Testis (tissue), 3 donors: ENCODE results near the gene ANO2. TPM values are rescaled to one million over a fixed set of nuclear protein-coding genes. Genes with fewer than 3 reads are reported as not detected.

Experiments used
- DNase-seq: peaks from one replicate; pipeline ENCODE4 v3.0.0-alpha.2; 2019
- H3K27ac ChIP-seq, 2 donors: fragments of 200-600 bp; sonication (generic); one replicate each; pipeline ENCODE4 v1.5.1; 2019
- H3K27me3 ChIP-seq: fragments of 200-600 bp; sonication (generic); one replicate; pipeline ENCODE4 v1.5.1; 2019
- H3K36me3 ChIP-seq: fragments of 200-600 bp; sonication (generic); one replicate; pipeline ENCODE4 v1.5.1; 2017; ENCODE audit warnings: low read depth; ENCODE audit errors: missing control alignments
- H3K4me1 ChIP-seq: fragments of 200-600 bp; sonication (generic); one replicate; pipeline ENCODE4 v1.5.1; 2019
- H3K4me3 ChIP-seq, 2 donors: fragments of 200-600 bp; sonication (generic); one replicate each; pipeline ENCODE4 v1.5.1; 2017 to 2019
- H3K9me3 ChIP-seq: fragments of 200-600 bp; sonication (generic); one replicate; pipeline ENCODE4 v1.5.1; 2017
- POLR2A ChIP-seq: fragments of 450-650 bp; IDR thresholded peaks from one replicate; pipeline ENCODE4 v1.6.1; 2017; ENCODE audit warnings: antibody characterized with exemption, mild to moderate bottlenecking, moderate library complexity
- WGBS, 2 donors: methylation state at CpG; one replicate each; pipeline ENCODE4 v1.1.5; 2018; 5-methylcytosine and 5-hydroxymethylcytosine counted together
- intact Hi-C: fragments of 100-400 bp; cut with DNase I; formaldehyde crosslinking; loops from one replicate; pipeline ENCODE4 v1.15.1; 2023; ENCODE audit warnings: low total_unique reads
- polyA plus RNA-seq: library from polyadenylated mRNA; stranded (reverse); fragments of 350-450 nt; fragmentation: Illumina TruSeq; extraction: RNeasy Lipid Tissue Mini Kit (QIAGEN cat#74804); gene quantifications from one replicate; pipeline ENCODE4 v1.2.3, GENCODE V29; 2014; ENCODE audit warnings: low read depth, low replicate concordance; ENCODE audit not compliant: insufficient read depth
- total RNA-seq, 2 donors: library from RNA; depleted of rRNA; stranded (reverse); fragments of >200 nt; gene quantifications; one replicate each; pipeline ENCODE4 v1.2.3, GENCODE V29; 2016
- TF ChIP-seq, protein P1 (sequence below), 3 experiments: fragments of 450-650 bp in 2 of 3; fragments of 200-600 bp in 1 of 3; sonication (generic) in 1 of 3; IDR thresholded peaks; one replicate each; pipeline ENCODE4 v1.5.1; 2016 to 2019; ENCODE audit warnings: antibody characterized with exemption in 3 of 3, mild to moderate bottlenecking in 2 of 3, moderate library complexity in 1 of 3

Gene ANO2
- total and polyA plus RNA-seq, 3 donors from 2014 or later = 9.8 to 24.5 (median 24.4) TPM

DNA sequence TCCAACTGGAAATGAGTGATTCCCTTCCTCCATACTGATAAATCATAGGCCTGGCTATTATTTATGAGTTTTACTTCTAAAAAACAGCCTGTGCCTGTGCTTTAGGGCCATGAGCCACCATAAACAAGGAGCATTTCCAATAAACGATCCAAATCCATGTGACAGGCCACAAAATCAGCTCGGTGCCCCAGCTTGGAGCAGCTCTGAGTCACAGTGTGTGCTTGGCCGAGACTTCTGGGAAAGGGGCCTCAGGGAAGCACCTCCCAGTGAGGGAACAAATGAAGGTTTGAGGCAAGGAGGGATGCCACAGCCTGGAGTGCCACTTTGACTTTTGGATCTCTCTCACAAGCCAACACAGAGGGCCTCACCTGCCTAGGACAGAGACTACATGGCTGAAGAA is 322.8 kb downstream of the ANO2 start:
- intact Hi-C loops = no loop called here
- no peak for TF ChIP-seq POLR2A
- TF ChIP-seq, protein P1, sequence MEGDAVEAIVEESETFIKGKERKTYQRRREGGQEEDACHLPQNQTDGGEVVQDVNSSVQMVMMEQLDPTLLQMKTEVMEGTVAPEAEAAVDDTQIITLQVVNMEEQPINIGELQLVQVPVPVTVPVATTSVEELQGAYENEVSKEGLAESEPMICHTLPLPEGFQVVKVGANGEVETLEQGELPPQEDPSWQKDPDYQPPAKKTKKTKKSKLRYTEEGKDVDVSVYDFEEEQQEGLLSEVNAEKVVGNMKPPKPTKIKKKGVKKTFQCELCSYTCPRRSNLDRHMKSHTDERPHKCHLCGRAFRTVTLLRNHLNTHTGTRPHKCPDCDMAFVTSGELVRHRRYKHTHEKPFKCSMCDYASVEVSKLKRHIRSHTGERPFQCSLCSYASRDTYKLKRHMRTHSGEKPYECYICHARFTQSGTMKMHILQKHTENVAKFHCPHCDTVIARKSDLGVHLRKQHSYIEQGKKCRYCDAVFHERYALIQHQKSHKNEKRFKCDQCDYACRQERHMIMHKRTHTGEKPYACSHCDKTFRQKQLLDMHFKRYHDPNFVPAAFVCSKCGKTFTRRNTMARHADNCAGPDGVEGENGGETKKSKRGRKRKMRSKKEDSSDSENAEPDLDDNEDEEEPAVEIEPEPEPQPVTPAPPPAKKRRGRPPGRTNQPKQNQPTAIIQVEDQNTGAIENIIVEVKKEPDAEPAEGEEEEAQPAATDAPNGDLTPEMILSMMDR (IDR thresholded peaks at IDR 0.05) = no peak
- Histone ChIP-seq H3K36me3 (no peaks in the 10 kb centered on the region), H3K9me3 (no peaks in the 10 kb centered on the region), H3K27me3 (no peaks in the 10 kb centered on the region), H3K4me3 (no peak overlapping the region), H3K4me1 (peaks cover 5% of the 10 kb centered on the region), H3K27ac (no peak overlapping the region)
- 40 to 68% methylated on average over 3 of the region's 3 CpGs for WGBS, 2 donors
- no peak for DNase-seq

DNA sequence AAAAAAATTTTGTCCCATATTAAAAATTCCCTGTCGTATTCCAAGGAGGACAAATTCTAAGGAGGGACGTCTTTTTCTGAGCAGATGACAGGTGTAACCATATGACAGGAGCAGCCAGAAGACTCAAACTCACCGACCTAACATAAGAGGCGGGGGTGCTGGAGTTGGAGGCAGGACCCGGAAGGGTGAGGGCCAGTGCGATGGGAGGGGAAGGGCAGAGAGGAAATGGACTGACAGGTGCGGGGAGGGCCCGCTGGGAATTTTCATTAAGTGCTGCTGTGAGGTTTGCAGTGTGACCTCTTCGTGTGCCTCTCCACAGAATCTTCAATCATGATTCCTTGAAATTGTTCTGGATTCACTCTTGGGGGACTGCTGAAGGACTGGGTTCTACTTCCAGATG is 323.7 kb downstream of the ANO2 start:
- DNase-seq = no peak
- Histone ChIP-seq H3K36me3 (no peaks in the 10 kb centered on the region), H3K4me1 (peaks cover under 1% of the 10 kb centered on the region), H3K27ac (no peak overlapping the region), H3K4me3 (no peak overlapping the region), H3K9me3 (no peaks in the 10 kb centered on the region), H3K27me3 (no peaks in the 10 kb centered on the region)
- TF ChIP-seq, protein P1 (IDR thresholded peaks at IDR 0.05) = no peak
- no peak for TF ChIP-seq POLR2A
- intact Hi-C loops = no loop called here
- 89 to 92% methylated on average over 9 of the region's 9 CpGs for WGBS, 2 donors

DNA sequence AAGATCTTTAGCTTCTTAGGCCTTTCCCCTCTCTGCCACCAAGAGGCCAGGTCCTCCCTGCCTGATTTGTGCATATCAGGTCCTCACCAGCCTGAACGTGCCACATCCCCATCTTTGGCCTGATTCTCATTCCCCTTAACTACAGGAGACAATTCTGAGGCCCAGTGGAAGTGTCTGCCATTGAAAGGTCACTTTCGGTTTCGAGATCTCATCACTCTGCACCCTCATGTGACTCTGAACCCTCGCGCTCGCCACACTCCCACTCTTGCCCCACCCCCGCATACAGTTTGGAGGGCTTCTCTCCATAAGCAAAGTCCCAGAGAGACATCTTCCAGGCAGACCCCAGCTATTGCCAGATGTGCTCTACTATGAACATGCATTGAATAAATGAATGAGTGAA is 324.2 kb downstream of the ANO2 start:
- TF ChIP-seq POLR2A = no peak
- TF ChIP-seq, protein P1 (IDR thresholded peaks at IDR 0.05) = no peak
- no peak for DNase-seq
- H3K4me1 ChIP-seq = no peaks in the 10 kb centered on the region
- 95 to 96% methylated on average over 7 of the region's 7 CpGs for WGBS, 2 donors
- H3K9me3 ChIP-seq = no peaks in the 10 kb centered on the region
- no peaks in the 10 kb centered on the region for H3K36me3 ChIP-seq
- H3K27ac ChIP-seq = no peak overlapping the region
- H3K4me3 ChIP-seq = no peak overlapping the region
- intact Hi-C loops = no loop called here
- H3K27me3 ChIP-seq = no peaks in the 10 kb centered on the region

DNA sequence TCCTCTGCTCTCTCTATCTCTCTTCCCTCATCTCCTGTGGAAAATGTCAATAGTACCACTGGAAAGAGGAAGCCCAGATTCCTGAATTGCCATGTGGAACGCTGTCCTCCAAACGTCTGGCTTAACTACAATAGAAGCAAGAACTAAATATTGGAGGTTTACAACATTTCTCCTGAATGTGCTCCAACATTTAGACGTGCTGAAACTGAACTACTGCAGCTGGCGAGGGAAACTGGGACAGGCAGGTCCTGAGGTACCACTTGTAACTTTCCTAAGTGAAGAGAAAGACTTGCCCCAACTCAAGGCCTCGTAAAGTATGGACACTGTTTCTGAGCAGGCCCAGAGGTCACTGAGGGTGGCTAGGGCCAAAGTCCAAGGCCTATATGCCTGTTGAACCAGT is 325.4 kb downstream of the ANO2 start:
- DNase-seq = peak; percentile 17
- intact Hi-C loops = no loop called here

DNA sequence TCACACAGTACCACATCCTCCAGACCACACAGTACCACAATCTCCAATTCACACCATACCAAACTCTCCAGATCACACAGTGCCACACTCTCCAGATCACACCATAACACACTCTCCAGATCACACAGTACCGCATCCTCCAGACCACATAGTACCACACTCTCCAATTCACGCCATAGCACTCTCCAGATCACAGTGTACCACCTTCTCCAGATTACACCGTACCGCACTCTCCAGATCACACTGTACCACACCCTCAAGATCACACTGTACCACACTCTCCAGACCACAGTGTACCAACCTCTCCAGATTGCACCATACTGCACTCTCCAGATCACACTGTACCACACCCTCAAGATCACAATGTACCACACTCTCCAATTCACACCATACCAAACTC is 328.2 kb downstream of the ANO2 start:
- DNase-seq = no peak
- Histone ChIP-seq H3K36me3 (no peaks in the 10 kb centered on the region), H3K27me3 (no peaks in the 10 kb centered on the region), H3K4me3 (no peak overlapping the region), H3K9me3 (no peaks in the 10 kb centered on the region), H3K27ac (no peak overlapping the region), H3K4me1 (no peaks in the 10 kb centered on the region)
- TF ChIP-seq, protein P1 (IDR thresholded peaks at IDR 0.05) = no peak
- no peak for TF ChIP-seq POLR2A
- 96 to 100% methylated on average over 4 of the region's 4 CpGs for WGBS, 2 donors
- intact Hi-C loops = no loop called here

More for the DNA sequence above, 325.4 kb downstream of the ANO2 start:
- H3K9me3 ChIP-seq = no peaks in the 10 kb centered on the region
- H3K4me1 ChIP-seq = no peaks in the 10 kb centered on the region
- WGBS, 2 donors = 55 to 64% methylated on average over 5 of the region's 5 CpGs
- H3K27me3 ChIP-seq = no peaks in the 10 kb centered on the region
- no peaks in the 10 kb centered on the region for H3K36me3 ChIP-seq
- TF ChIP-seq, protein P1 (IDR thresholded peaks at IDR 0.05) = no peak
- no peak for TF ChIP-seq POLR2A
- H3K4me3 ChIP-seq = no peak overlapping the region
- H3K27ac ChIP-seq = no peak overlapping the region
